ENCODE results near the gene PITPNM1.

DNA sequence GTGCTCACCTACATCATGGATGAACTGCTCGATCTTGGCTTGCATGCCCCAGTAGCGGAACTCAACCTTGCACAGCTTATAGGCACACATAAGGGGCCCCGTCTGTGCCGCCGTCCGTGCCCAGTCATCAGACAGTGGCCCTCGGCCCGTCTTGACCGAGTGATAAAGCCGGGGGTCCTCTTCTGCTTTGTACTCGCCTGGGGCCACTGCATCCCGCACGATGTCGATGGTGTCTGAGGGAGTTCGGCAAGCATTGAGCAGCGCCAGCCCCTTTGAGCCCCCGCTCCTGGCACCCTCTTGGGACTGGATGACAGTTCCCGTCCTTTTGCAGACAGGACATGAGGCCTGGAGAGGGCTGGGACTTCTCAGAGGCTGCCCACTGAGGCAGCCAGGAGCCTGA, 3.3 kb downstream of the PITPNM1 start:
- no peak for TF ChIP-seq EZH2 (IDR thresholded peaks at IDR 0.05; ENCODE audit: borderline replicate concordance, low read depth, low read length, poor library complexity, severe bottlenecking)
- TF ChIP-seq CTCF (conservative IDR thresholded peaks at IDR 0.05; ENCODE audit: low read depth, low read length), result no peak

Measured in A673 (cell line).